ENCODE measurements around the gene TTC28.

Gene TTC28

GRCh38 chr22:28112190-28112544 lies 567.5 kb downstream of the TTC28 start:
- TF ChIP-seq REST (IDR thresholded peaks at IDR 0.05; ENCODE audit: low read depth) (no peak), EP300 (IDR thresholded peaks at IDR 0.05; ENCODE audit: borderline replicate concordance) (no peak), TAF1 (IDR thresholded peaks at IDR 0.05; ENCODE audit: low read depth) (no peak), ZBTB7A (IDR thresholded peaks at IDR 0.05; ENCODE audit: low read depth) (no peak), YY1 (IDR thresholded peaks at IDR 0.05; ENCODE audit: low read depth) (no peak), USF1 (IDR thresholded peaks at IDR 0.05) (no peak), FOXM1 (IDR thresholded peaks at IDR 0.05; ENCODE audit: borderline replicate concordance, low read depth) (no peak), EGR1 (IDR thresholded peaks at IDR 0.05) (no peak), RAD21 (IDR thresholded peaks at IDR 0.05; ENCODE audit: low read depth) (no peak), CEBPB (IDR thresholded peaks at IDR 0.05) (no peak), MAX (IDR thresholded peaks at IDR 0.05) (no peak)

- TF ChIP-seq NFIC (IDR thresholded peaks at IDR 0.05) (no peak), ZBTB7A (IDR thresholded peaks at IDR 0.05; ENCODE audit: low read depth) (no peak), TAF1 (IDR thresholded peaks at IDR 0.05; ENCODE audit: low read depth) (no peak), EGR1 (IDR thresholded peaks at IDR 0.05) (no peak), YY1 (IDR thresholded peaks at IDR 0.05; ENCODE audit: low read depth) (no peak), FOXM1 (IDR thresholded peaks at IDR 0.05; ENCODE audit: borderline replicate concordance, low read depth) (no peak), REST (IDR thresholded peaks at IDR 0.05; ENCODE audit: low read depth) (no peak), TCF12 (IDR thresholded peaks at IDR 0.05; ENCODE audit: low read depth) (no peak), TEAD4 (IDR thresholded peaks at IDR 0.05) (no peak), CEBPB (IDR thresholded peaks at IDR 0.05) (no peak), EP300 (IDR thresholded peaks at IDR 0.05; ENCODE audit: borderline replicate concordance) (no peak), USF1 (IDR thresholded peaks at IDR 0.05) (no peak), MAX (IDR thresholded peaks at IDR 0.05) (no peak), CREB1 (IDR thresholded peaks at IDR 0.05; ENCODE audit: low read depth) (no peak), RAD21 (IDR thresholded peaks at IDR 0.05; ENCODE audit: low read depth) (no peak)
Measured at GRCh38 chr22:28111501-28112189, 568.0 kb downstream of the TTC28 start.

GRCh38 chr22:28108851-28109250 lies 570.8 kb downstream of the TTC28 start:
- TF ChIP-seq ZBTB7A (IDR thresholded peaks at IDR 0.05; ENCODE audit: low read depth) (no peak), RAD21 (IDR thresholded peaks at IDR 0.05; ENCODE audit: low read depth) (no peak), NFIC (IDR thresholded peaks at IDR 0.05) (no peak), USF1 (IDR thresholded peaks at IDR 0.05) (no peak), FOXM1 (IDR thresholded peaks at IDR 0.05; ENCODE audit: borderline replicate concordance, low read depth) (no peak)

GRCh38 chr22:28106617-28107016 lies 573.0 kb downstream of the TTC28 start:
- TF ChIP-seq EGR1 (IDR thresholded peaks at IDR 0.05) (no peak), EP300 (IDR thresholded peaks at IDR 0.05; ENCODE audit: borderline replicate concordance) (no peak), FOXM1 (IDR thresholded peaks at IDR 0.05; ENCODE audit: borderline replicate concordance, low read depth) (no peak), TAF1 (IDR thresholded peaks at IDR 0.05; ENCODE audit: low read depth) (no peak), TCF12 (IDR thresholded peaks at IDR 0.05; ENCODE audit: low read depth) (no peak), RAD21 (IDR thresholded peaks at IDR 0.05; ENCODE audit: low read depth) (no peak), USF1 (IDR thresholded peaks at IDR 0.05) (no peak), MAX (IDR thresholded peaks at IDR 0.05) (no peak), TEAD4 (IDR thresholded peaks at IDR 0.05) (no peak), NFIC (IDR thresholded peaks at IDR 0.05) (no peak), REST (IDR thresholded peaks at IDR 0.05; ENCODE audit: low read depth) (no peak), CEBPB (IDR thresholded peaks at IDR 0.05) (no peak), CREB1 (IDR thresholded peaks at IDR 0.05; ENCODE audit: low read depth) (no peak), ZBTB7A (IDR thresholded peaks at IDR 0.05; ENCODE audit: low read depth) (no peak), YY1 (IDR thresholded peaks at IDR 0.05; ENCODE audit: low read depth) (no peak)
